Posterior vena cava (tissue), 2 donors: ENCODE results near the gene FMN1. TPM values are rescaled to one million over a fixed set of nuclear protein-coding genes. Genes with fewer than 3 reads are reported as not detected.

Experiments
- DNase-seq: peaks from one replicate; pipeline ENCODE4 v3.0.0-alpha.2; 2020; ENCODE audit warnings: low spot score
- intact Hi-C, 2 donors: fragments of 100-400 bp; cut with DNase I; formaldehyde crosslinking; loops; one replicate each; pipeline versions ENCODE4 v1.14.1 to v1.14.2; 2022 to 2023
- long read RNA-seq, 2 donors: library from polyadenylated mRNA; unstranded; transcript quantifications; one replicate each; pipeline ENCODE4 v2.0.0, GENCODE V29; 2020 to 2021
- total RNA-seq, 2 donors: library from RNA; stranded (reverse); fragmentation: NEBNext Ultra II Directional; extraction: Animal tissue kit (Norgen Biotek cat#: 25700); gene quantifications; one replicate each; pipeline ENCODE4 v1.2.1, GENCODE V29; 2021
- donor health status: DM: yes; HTN: yes; CAD: no.
- donor health status: DM: yes; HTN: yes; CAD: no.

FMN1 gene
- 10 to 100 TPM; 20.2 to 26.6 TPM for total RNA-seq
- long read RNA-seq, donor 1, partial matches to known transcripts = 0 of 3 reads
- long read RNA-seq, donor 1, other reads (novel, unspliced or antisense) = 3 of 3 reads
- long read RNA-seq, donor 2, partial matches to known transcripts = 3 of 6 reads
- long read RNA-seq, donor 2, other reads (novel, unspliced or antisense) = 3 of 6 reads

- DNase-seq = peak; percentile 98
- intact Hi-C loops = no loop called here
Measured at GRCh38 chr15:33194704-33195670, at the start of gene FMN1. FMN1 (minus strand) TSS chr15:33194714; CDS start chr15:33154914, 39,800 bp downstream.

DNA sequence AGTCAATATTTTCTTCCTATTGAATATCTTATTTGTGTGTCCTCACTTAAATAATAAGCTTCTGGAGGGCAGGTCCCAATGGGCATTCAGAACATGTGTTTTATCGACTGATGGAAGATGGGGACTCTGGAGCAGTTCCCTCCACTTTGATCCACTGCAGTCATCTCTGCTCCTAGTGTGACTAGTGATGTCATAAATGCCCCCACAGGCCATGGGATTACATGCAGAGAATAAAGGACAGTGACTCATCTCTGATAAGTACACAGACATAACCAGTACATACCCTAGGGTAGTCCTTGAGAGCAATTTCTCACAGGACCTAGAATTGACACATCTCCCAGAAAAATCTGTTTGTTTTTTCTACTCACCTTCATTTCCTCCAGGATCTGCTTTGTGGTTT is 49.4 kb upstream of the FMN1 start:
- intact Hi-C loops = no loop called here
- no peak for DNase-seq

DNA sequence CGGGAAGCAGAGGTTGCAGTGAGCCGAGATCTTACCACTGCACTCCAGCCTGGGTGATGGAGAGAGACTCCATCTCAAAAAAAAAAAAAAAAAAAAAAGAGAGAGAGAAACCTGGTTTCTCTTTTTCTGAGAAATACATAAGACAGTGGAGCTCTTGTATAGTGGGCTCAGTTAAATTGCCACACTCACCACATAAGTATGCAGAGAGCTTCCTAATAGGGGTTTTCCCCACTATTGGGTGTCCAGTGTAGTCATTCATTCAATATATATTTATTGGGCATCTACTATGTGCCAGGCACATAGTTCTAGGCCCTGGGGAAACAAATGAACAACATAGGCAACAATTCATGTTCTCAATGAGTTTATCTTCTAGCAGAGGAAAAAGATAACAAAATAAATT is 48.9 kb upstream of the FMN1 start:
- intact Hi-C loops = no loop called here

GRCh38 chr15:33242669-33243191 is 48.2 kb upstream of the FMN1 start:
- intact Hi-C loops = no loop called here
- no peak for DNase-seq

More for the DNA sequence above, 48.9 kb upstream of the FMN1 start:
- no peak for DNase-seq

DNA sequence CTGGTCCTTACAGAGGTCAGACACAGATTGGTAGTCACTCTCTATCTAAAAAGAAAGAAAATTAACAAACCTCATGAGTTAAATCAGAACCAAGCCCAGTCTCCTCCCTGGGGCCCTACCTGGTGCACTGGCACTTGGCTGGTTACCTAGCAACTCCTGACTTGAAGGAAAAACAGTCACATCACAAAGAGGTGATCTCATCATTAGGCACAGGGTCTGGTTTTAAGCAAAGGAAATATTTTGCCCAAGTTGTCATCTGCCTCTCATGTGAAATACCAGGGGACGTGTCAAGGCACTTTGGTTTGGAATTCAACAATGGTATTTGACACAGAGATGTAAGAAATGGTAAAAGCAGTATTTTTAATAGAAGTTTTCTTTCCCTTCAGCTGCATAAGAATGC is 47.7 kb upstream of the FMN1 start:
- intact Hi-C loops = no loop called here
- no peak for DNase-seq

DNA sequence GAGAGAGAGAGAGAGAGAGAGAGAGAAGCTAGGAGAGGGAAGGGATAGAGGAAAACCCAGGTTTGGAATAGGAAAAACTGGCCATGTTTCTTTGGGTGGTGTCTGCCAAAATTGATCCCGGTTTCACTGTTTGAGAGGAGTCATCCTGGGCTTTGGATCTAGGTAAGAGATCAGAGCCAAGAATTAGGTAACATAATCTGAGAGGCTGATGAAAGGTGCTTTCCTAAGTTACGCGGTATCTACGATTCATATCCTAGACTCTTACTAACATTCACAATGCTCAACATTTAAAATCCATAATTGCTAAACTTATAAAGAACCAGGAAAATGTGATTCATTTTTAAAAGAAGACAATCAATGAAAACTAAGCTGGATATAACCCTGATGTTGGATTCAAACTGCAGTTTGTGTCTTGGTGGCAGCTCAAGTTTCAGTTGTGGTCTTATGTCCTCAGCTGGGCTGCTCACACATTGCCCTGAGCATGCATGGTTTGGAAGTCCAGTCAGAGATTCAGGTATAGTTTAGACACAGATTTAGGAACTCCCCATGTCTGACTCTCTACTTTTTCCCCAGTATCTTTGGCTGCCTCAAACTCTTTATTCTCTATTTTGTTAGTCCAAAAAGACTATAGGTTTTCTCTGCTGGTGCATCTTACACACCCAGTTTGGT is 42.5 kb upstream of the FMN1 start:
- no peak for DNase-seq
- intact Hi-C loops = no loop called here

GRCh38 chr15:33234020-33234461 is 39.5 kb upstream of the FMN1 start:
- intact Hi-C loops = no loop called here
- no peak for DNase-seq

- DNase-seq = no peak
- intact Hi-C loops = no loop called here
Measured at GRCh38 chr15:33226559-33227181, 32.2 kb upstream of the FMN1 start.

- intact Hi-C loops = no loop called here
- DNase-seq = no peak
Measured at GRCh38 chr15:33218071-33218491, 23.6 kb upstream of the FMN1 start.

DNA sequence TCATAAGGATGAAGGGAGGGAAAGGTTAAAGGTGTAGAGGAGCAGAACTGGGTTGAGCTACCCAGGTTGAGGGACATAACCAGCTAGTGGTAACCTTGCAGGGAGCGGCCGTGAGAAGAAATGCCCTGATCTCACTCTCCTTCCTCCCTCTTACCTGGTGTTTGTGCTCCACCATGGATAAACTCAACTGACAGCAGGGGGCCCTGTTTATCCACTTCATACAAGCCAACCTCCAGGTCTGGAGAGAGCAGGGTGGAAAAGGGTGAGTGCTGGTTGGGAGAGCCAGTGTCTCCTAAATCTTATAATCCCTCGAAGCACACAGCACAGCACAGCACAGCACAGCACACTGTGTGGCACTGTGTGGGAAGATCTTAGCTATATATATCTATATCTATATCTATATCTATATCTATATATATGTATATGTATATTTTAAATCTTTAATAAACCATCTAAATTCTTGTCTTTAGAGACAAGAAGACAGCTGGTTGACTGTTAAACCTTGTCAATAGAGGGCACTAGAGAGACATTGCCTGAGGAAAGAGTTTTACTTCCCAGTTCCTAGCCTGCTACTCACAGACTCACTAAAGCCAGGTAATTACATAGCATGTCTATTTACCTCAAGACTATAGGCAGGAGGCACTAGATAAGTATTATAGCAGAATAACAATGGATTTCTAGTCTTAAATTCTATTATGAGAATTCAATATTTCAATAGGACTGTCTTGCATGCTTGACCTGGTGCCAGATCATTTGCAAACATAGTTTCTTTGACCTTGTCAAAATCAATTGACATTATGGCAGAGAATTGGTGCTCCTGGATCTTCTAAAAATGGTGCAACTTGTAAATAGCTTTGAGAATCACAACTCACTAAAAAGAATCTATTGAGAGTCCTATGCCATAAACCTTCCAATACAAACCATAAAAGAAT is 21.7 kb upstream of the FMN1 start:
- no peak for DNase-seq
- intact Hi-C loops = no loop called here

DNA sequence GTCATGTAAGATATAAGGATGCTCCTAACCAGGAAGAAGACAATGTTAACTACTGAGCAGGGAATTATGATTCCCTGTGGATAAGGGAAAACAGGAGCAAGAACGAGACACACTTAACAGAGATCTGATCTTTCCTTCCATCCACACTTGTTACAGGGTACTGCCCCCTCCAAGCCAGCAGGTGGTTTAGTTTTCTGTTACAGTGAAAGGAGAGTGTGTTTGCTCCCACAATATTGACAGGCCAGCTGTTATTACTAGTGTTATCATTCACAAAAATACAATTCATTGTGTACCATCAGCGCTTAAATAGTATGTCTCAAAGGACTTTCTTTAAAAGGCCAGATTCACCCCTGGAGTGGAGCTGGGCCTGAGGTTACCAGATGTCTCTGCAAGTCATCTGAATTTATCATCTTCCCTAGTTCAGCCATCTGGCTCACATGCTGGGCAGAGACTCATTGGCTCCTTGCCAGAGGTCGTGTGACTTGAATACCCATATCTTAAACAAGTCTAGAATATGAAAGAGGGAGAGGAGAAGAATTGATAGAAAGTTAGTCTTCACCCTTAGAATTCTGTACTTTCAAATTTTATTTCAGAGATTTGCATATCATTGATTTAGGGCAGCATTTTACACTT is 16.8 kb upstream of the FMN1 start:
- DNase-seq = no peak
- intact Hi-C loops = no loop called here

GRCh38 chr15:33209575-33210481 is 15.3 kb upstream of the FMN1 start:
- intact Hi-C loops = no loop called here

GRCh38 chr15:33207646-33208045 is 13.1 kb upstream of the FMN1 start:
- no peak for DNase-seq
- intact Hi-C loops = no loop called here

More at GRCh38 chr15:33209575-33210481, 15.3 kb upstream of the FMN1 start:
- no peak for DNase-seq

DNA sequence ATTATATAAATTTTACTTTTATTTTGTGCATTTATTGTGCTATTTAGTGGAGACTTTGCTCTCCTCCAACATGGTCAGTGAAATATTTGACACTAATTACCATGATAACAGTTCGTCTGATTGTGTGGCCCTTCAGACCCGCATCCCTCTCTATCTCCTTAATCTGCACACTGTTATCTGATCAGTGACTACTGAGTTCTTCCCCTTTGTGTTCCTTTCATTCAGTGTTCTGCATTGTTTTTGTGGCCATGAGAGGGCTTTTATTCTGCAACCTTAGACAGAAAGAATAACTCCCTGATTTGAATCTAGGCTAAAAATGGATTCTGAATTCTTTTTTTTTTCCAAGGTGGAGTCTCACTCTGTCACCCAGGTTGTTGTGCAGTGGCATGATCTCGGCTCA is 11.9 kb upstream of the FMN1 start:
- intact Hi-C loops = no loop called here
- DNase-seq = no peak

- intact Hi-C loops = no loop called here
- no peak for DNase-seq
Measured at GRCh38 chr15:33204926-33205325, 10.4 kb upstream of the FMN1 start.

DNA sequence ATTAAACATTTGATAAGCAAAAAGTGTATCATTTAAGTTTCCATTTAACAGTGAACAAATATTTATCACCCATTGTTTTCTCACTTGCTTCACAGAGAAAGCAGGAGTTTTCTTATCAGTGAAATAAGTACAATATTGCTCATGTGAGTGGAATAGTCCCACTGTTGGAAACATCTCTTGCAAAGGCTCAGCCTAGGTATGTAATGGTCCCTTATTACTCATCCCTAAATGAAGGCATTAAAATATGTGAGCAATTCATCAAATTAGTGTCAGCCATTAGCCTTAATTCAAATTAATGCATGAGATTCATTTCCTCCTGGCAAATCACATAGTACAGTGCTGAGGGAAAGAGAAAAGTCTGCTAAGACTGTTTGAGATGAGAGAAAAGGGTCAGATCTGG is 9.6 kb upstream of the FMN1 start:
- no peak for DNase-seq
- intact Hi-C loops = no loop called here
